Testis (tissue), 3 donors: Measurements from ENCODE around the gene CROCC. TPM values are rescaled to one million over a fixed set of nuclear protein-coding genes. Genes with fewer than 3 reads are reported as not detected.
"Not testable (repeated sequence)": the region's sequence is repeated elsewhere in the genome, so short reads cannot be mapped to it uniquely, and the experiment has no call there.

ENCODE experiments used
- DNase-seq: peaks from one replicate; pipeline ENCODE4 v3.0.0-alpha.2; 2019
- H3K27ac ChIP-seq, 2 donors: fragments of 200-600 bp; sonication (generic); one replicate each; pipeline ENCODE4 v1.5.1; 2019
- H3K27me3 ChIP-seq: fragments of 200-600 bp; sonication (generic); one replicate; pipeline ENCODE4 v1.5.1; 2019
- H3K36me3 ChIP-seq: fragments of 200-600 bp; sonication (generic); one replicate; pipeline ENCODE4 v1.5.1; 2017; ENCODE audit warnings: low read depth; ENCODE audit errors: missing control alignments
- H3K4me1 ChIP-seq: fragments of 200-600 bp; sonication (generic); one replicate; pipeline ENCODE4 v1.5.1; 2019
- H3K4me3 ChIP-seq, 2 donors: fragments of 200-600 bp; sonication (generic); one replicate each; pipeline ENCODE4 v1.5.1; 2017 to 2019
- H3K9me3 ChIP-seq: fragments of 200-600 bp; sonication (generic); one replicate; pipeline ENCODE4 v1.5.1; 2017
- CTCF ChIP-seq, 3 experiments: fragments of 450-650 bp in 2 of 3; fragments of 200-600 bp in 1 of 3; sonication (generic) in 1 of 3; IDR thresholded peaks; one replicate each; pipeline ENCODE4 v1.5.1; 2016 to 2019; ENCODE audit warnings: antibody characterized with exemption in 3 of 3, mild to moderate bottlenecking in 2 of 3, moderate library complexity in 1 of 3
- POLR2A ChIP-seq: fragments of 450-650 bp; IDR thresholded peaks from one replicate; pipeline ENCODE4 v1.6.1; 2017; ENCODE audit warnings: antibody characterized with exemption, mild to moderate bottlenecking, moderate library complexity
- WGBS, 2 donors: methylation state at CpG; one replicate each; pipeline ENCODE4 v1.1.5; 2018; 5-methylcytosine and 5-hydroxymethylcytosine counted together
- intact Hi-C: fragments of 100-400 bp; cut with DNase I; formaldehyde crosslinking; loops from one replicate; pipeline ENCODE4 v1.15.1; 2023; ENCODE audit warnings: low total_unique reads
- polyA plus RNA-seq: library from polyadenylated mRNA; stranded (reverse); fragments of 350-450 nt; fragmentation: Illumina TruSeq; extraction: RNeasy Lipid Tissue Mini Kit (QIAGEN cat#74804); gene quantifications from one replicate; pipeline ENCODE4 v1.2.3, GENCODE V29; 2014; ENCODE audit warnings: low read depth, low replicate concordance; ENCODE audit not compliant: insufficient read depth
- total RNA-seq, 2 donors: library from RNA; depleted of rRNA; stranded (reverse); fragments of >200 nt; gene quantifications; one replicate each; pipeline ENCODE4 v1.2.3, GENCODE V29; 2016

The CROCC gene
- total and polyA plus RNA-seq, 3 donors from 2014 or later: 18.8 to 49.2 (median 49.1) TPM

- H3K9me3 ChIP-seq, H3K27ac ChIP-seq, H3K36me3 ChIP-seq, DNase-seq, H3K4me1 ChIP-seq, H3K4me3 ChIP-seq, H3K27me3 ChIP-seq: not testable (repeated sequence)
- intact Hi-C loops: loop anchor here (10.0 kb wide), 1 partner anchor 72 kb away; no protein-coding TSS in a partner anchor
- 89 to 97% methylated on average over 4 of the region's 4 CpGs for WGBS, 2 donors
Measured at GRCh38 chr1:16952376-16952775, 30.6 kb downstream of the CROCC start.

- no peaks in the 10 kb centered on the region for H3K36me3 ChIP-seq
- no peak for DNase-seq
- H3K4me3 ChIP-seq: no peak overlapping the region
- no peaks in the 10 kb centered on the region for H3K9me3 ChIP-seq
- H3K27me3 ChIP-seq: no peaks in the 10 kb centered on the region
- intact Hi-C loops: loop anchor here (10.0 kb wide), 1 partner anchor 70 kb away; no protein-coding TSS in a partner anchor
- no peak for TF ChIP-seq POLR2A
- no peak for TF ChIP-seq CTCF (IDR thresholded peaks at IDR 0.05)
- no peaks in the 10 kb centered on the region for H3K4me1 ChIP-seq
- no peak overlapping the region for H3K27ac ChIP-seq
- WGBS, 2 donors: 96 to 97% methylated on average over 11 to 18 of the region's 18 CpGs
Measured at GRCh38 chr1:16954579-16954978, 32.8 kb downstream of the CROCC start.

GRCh38 chr1:16955186-16955585, 33.5 kb downstream of the CROCC start:
- no peaks in the 10 kb centered on the region for H3K36me3 ChIP-seq
- no peak overlapping the region for H3K27ac ChIP-seq
- WGBS, 2 donors: 93 to 97% methylated on average over 22 to 25 of the region's 25 CpGs
- no peaks in the 10 kb centered on the region for H3K4me1 ChIP-seq
- no peak for DNase-seq
- no peak overlapping the region for H3K4me3 ChIP-seq
- TF ChIP-seq CTCF (IDR thresholded peaks at IDR 0.05): no peak
- no peak for TF ChIP-seq POLR2A
- H3K27me3 ChIP-seq: no peaks in the 10 kb centered on the region
- intact Hi-C loops: loop anchor here (10.0 kb wide), 1 partner anchor 70 kb away; no protein-coding TSS in a partner anchor
- no peaks in the 10 kb centered on the region for H3K9me3 ChIP-seq

- WGBS, 2 donors: 90 to 95% methylated on average over 8 of the region's 8 CpGs
- Histone ChIP-seq H3K36me3 (no peaks in the 10 kb centered on the region), H3K27me3 (no peaks in the 10 kb centered on the region), H3K4me3 (no peak overlapping the region), H3K9me3 (no peaks in the 10 kb centered on the region), H3K4me1 (no peaks in the 10 kb centered on the region), H3K27ac (no peak overlapping the region)
- intact Hi-C loops: loop anchor here (10.0 kb wide), 1 partner anchor 68 kb away; no protein-coding TSS in a partner anchor
- TF ChIP-seq CTCF (IDR thresholded peaks at IDR 0.05): no peak
- TF ChIP-seq POLR2A: no peak
- DNase-seq: no peak
Measured at GRCh38 chr1:16956775-16957174, 35.0 kb downstream of the CROCC start.

- H3K36me3 ChIP-seq: no peaks in the 10 kb centered on the region
- no peaks in the 10 kb centered on the region for H3K9me3 ChIP-seq
Measured at GRCh38 chr1:16957731-16958130, 36.0 kb downstream of the CROCC start.

More at GRCh38 chr1:16957731-16958130, 36.0 kb downstream of the CROCC start:
- 85 to 94% methylated on average over 8 of the region's 8 CpGs for WGBS, 2 donors
- Histone ChIP-seq H3K27me3 (no peaks in the 10 kb centered on the region), H3K4me3 (no peak overlapping the region), H3K27ac (no peak overlapping the region), H3K4me1 (no peaks in the 10 kb centered on the region)
- intact Hi-C loops: loop anchor here (10.0 kb wide), 1 partner anchor 67 kb away; no protein-coding TSS in a partner anchor
- DNase-seq: no peak
- no peak for TF ChIP-seq CTCF (IDR thresholded peaks at IDR 0.05)
- no peak for TF ChIP-seq POLR2A
